Stomach (tissue), 9 donors: ENCODE results near the gene CDK11B. TPM values are rescaled to one million over a fixed set of nuclear protein-coding genes. Genes with fewer than 3 reads are reported as not detected.

Experiments
- DNase-seq, 2 donors: peaks; one replicate each; pipeline versions ENCODE4 v3.0.0 to v3.0.0-alpha.2; 2013 to 2019
- H3K27ac ChIP-seq, 5 donors: fragments of 200-600 bp in 4 of 5; sonication (generic) in 4 of 5; one replicate each; pipeline ENCODE4 v1.5.1; 2013 to 2019; ENCODE audit warnings: mild to moderate bottlenecking in 1 of 5, moderate library complexity in 1 of 5
- H3K27me3 ChIP-seq, 3 donors: fragments of 200-600 bp; sonication (generic); one replicate each; pipeline ENCODE4 v1.5.1; 2017 to 2019; ENCODE audit warnings: mixed run types in 1 of 3
- H3K36me3 ChIP-seq, 4 donors: fragments of 200-600 bp; sonication (generic); 1 replicate in 3 of 4; 2 replicates in 1 of 4; pipeline ENCODE4 v1.5.1; 2016 to 2019
- H3K4me1 ChIP-seq, 4 donors: fragments of 200-600 bp; sonication (generic); one replicate each; pipeline ENCODE4 v1.5.1; 2016 to 2019
- H3K4me3 ChIP-seq, 4 donors: fragments of 200-600 bp; sonication (generic) in 3 of 4; one replicate each; pipeline ENCODE4 v1.5.1; 2016 to 2019; ENCODE audit warnings: mild to moderate bottlenecking in 1 of 4
- H3K9me3 ChIP-seq, 4 donors: fragments of 200-600 bp; sonication (generic); one replicate each; pipeline ENCODE4 v1.5.1; 2016 to 2019
- CTCF ChIP-seq, 7 experiments: fragments of 450-650 bp in 4 of 7; fragments of 200-600 bp in 3 of 7; sonication (generic) in 3 of 7; IDR thresholded peaks; one replicate each; pipeline ENCODE4 v1.5.1; 2016 to 2019; ENCODE audit warnings: antibody characterized with exemption in 7 of 7, control low read depth in 2 of 7, mild to moderate bottlenecking in 1 of 7
- EP300 ChIP-seq: sonication (generic); formaldehyde crosslinking; IDR thresholded peaks from one replicate; pipeline ENCODE4 v1.6.1; 2017; ENCODE audit warnings: antibody characterized with exemption
- POLR2A ChIP-seq, 4 donors: fragments of 450-650 bp; IDR thresholded peaks; one replicate each; pipeline ENCODE4 v1.6.1; 2016; ENCODE audit warnings: antibody characterized with exemption in 4 of 4, control low read depth in 2 of 4, mild to moderate bottlenecking in 1 of 4, moderate library complexity in 1 of 4
- POLR2AphosphoS5 ChIP-seq, 3 donors: sonication (generic); formaldehyde crosslinking; IDR thresholded peaks; one replicate each; pipeline ENCODE4 v1.6.1; 2016; ENCODE audit warnings: antibody characterized with exemption in 3 of 3
- WGBS, 5 donors: extraction: QIAGEN DNeasy Blood & Tissue Kit in 3 of 5; methylation state at CpG; one replicate each; pipeline versions ENCODE4 v1.1.5 to v1.1.7; 2013 to 2018; 5-methylcytosine and 5-hydroxymethylcytosine counted together
- intact Hi-C: fragments of 100-400 bp; cut with DNase I; formaldehyde crosslinking; loops from one replicate; pipeline ENCODE4 v1.15.1; 2023; ENCODE audit warnings: low total_unique reads
- polyA plus RNA-seq, 3 donors: library from polyadenylated mRNA; stranded (reverse); fragments of 200-250 nt; gene quantifications; one replicate each; pipeline ENCODE4 v1.2.3, GENCODE V29; 2013
- total RNA-seq, 5 donors: library from RNA; depleted of rRNA; stranded (reverse); fragments of >200 nt; gene quantifications; one replicate each; pipeline versions ENCODE4 v1.1.0 to v1.2.3, GENCODE V29; 2014 to 2016
- donor health status: healthy with polysubstance abuse.
- donor health status: Bipolar disorder and iron deficiency.
- donor health status: healthy.

The CDK11B gene
- total and polyA plus RNA-seq, 8 donors = 9.0 to 62.6 (median 28.6) TPM

GRCh38 chr1:1672181-1672965 lies 13.6 kb upstream of the CDK11B start:
- peaks cover 23 to 80% (median 62%) of the 10 kb centered on the region in 4 donors for H3K36me3 ChIP-seq
- no peaks in the 10 kb centered on the region for H3K27me3 ChIP-seq
- DNase-seq = no peak
- no peaks in the 10 kb centered on the region for H3K4me1 ChIP-seq
- WGBS, 5 donors = 93 to 96% (median 95%) methylated on average over 25 of the region's 25 CpGs
- H3K9me3 ChIP-seq = no peaks in the 10 kb centered on the region
- no peak for TF ChIP-seq EP300
- no peak for TF ChIP-seq CTCF (IDR thresholded peaks at IDR 0.05)
- TF ChIP-seq POLR2AphosphoS5 (IDR thresholded peaks at IDR 0.05) = no peak
- TF ChIP-seq POLR2A (IDR thresholded peaks at IDR 0.05) = no peak
- intact Hi-C loops = no loop called here
- H3K27ac ChIP-seq = no peak overlapping the region
- no peak overlapping the region for H3K4me3 ChIP-seq

- no peak for TF ChIP-seq CTCF (IDR thresholded peaks at IDR 0.05)
- no peak for TF ChIP-seq POLR2A (IDR thresholded peaks at IDR 0.05)
- TF ChIP-seq POLR2AphosphoS5 (IDR thresholded peaks at IDR 0.05) = no peak
- no peak for TF ChIP-seq EP300
- intact Hi-C loops = no loop called here
- no peaks in the 10 kb centered on the region for H3K9me3 ChIP-seq
- peaks cover 24 to 88% (median 67%) of the 10 kb centered on the region in 4 donors for H3K36me3 ChIP-seq
- H3K4me1 ChIP-seq = no peaks in the 10 kb centered on the region
- H3K4me3 ChIP-seq = no peak overlapping the region
- no peak overlapping the region for H3K27ac ChIP-seq
- peak in 1 of 2 donors; percentile 7 for DNase-seq
- 85 to 96% (median 91%) methylated on average over 27 of the region's 27 CpGs for WGBS, 5 donors
- no peaks in the 10 kb centered on the region for H3K27me3 ChIP-seq
These were observed 12.7 kb upstream of the CDK11B start for GRCh38 chr1:1671365-1672119.

DNA sequence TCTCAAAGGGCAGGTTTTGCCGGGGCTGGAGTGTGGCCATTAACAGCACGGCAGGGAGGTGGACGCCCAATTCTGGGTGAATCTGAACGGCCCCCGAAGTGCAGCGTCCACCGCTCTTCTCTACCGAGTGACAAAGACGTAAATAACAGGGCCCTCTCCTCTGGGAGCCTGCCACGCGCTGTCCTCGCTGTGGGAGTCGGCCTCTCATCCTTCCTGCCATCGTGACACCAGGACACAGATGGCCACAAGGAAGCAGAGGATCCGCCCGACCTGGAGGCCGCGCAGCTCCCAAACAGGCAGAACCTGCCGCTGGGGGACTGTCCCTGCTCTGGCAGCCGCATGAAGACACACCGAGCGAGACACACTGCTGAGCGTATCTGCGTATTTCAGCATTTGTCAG lies 12.1 kb upstream of the CDK11B start:
- TF ChIP-seq EP300 (no peak), POLR2AphosphoS5 (IDR thresholded peaks at IDR 0.05) (no peak), CTCF (IDR thresholded peaks at IDR 0.05) (no peak), POLR2A (IDR thresholded peaks at IDR 0.05) (no peak)
- WGBS, 5 donors = 93 to 95% (median 93%) methylated on average over 24 of the region's 24 CpGs
- Histone ChIP-seq H3K36me3 (peaks cover 31 to 91% (median 74%) of the 10 kb centered on the region in 4 donors), H3K4me3 (no peak overlapping the region), H3K9me3 (no peaks in the 10 kb centered on the region), H3K4me1 (no peaks in the 10 kb centered on the region), H3K27me3 (no peaks in the 10 kb centered on the region), H3K27ac (no peak overlapping the region)
- DNase-seq = peak in 1 of 2 donors; percentile 19
- intact Hi-C loops = no loop called here

- H3K4me1 ChIP-seq = no peaks in the 10 kb centered on the region
These were observed 10.9 kb upstream of the CDK11B start for GRCh38 chr1:1669468-1670440.

More at GRCh38 chr1:1669468-1670440, 10.9 kb upstream of the CDK11B start:
- Histone ChIP-seq H3K36me3 (peaks cover 41 to 97% (median 83%) of the 10 kb centered on the region in 4 donors), H3K27ac (no peak overlapping the region), H3K4me3 (no peak overlapping the region), H3K9me3 (no peaks in the 10 kb centered on the region), H3K27me3 (no peaks in the 10 kb centered on the region)
- peak in 1 of 2 donors; percentile 4 for DNase-seq
- intact Hi-C loops = no loop called here
- WGBS, 5 donors = 89 to 92% (median 90%) methylated on average over 42 to 43 of the region's 43 CpGs
- TF ChIP-seq EP300 (no peak), POLR2A (IDR thresholded peaks at IDR 0.05) (no peak), CTCF (IDR thresholded peaks at IDR 0.05) (no peak), POLR2AphosphoS5 (IDR thresholded peaks at IDR 0.05) (no peak)
